BLaER1 (cell line): Measurements from ENCODE around the gene TMEM144.
A peak's percentile ranks its signal among the peaks of the same experiment; 100 is the strongest.

Experiments
- H3K27ac ChIP-seq: shearing (Covaris generic); formaldehyde crosslinking; 2 replicates; pipeline ENCODE4 v1.8.1; 2022
- H3K27me3 ChIP-seq: shearing (Covaris generic); formaldehyde crosslinking; 2 replicates; pipeline ENCODE4 v1.8.1; 2022
- H3K36me3 ChIP-seq: shearing (Covaris generic); formaldehyde crosslinking; 2 replicates; pipeline ENCODE4 v1.8.1; 2022
- H3K4me1 ChIP-seq: shearing (Covaris generic); formaldehyde crosslinking; 2 replicates; pipeline ENCODE4 v1.8.1; 2022
- H3K4me2 ChIP-seq: shearing (Covaris generic); formaldehyde crosslinking; 2 replicates; pipeline ENCODE4 v1.8.1; 2022
- H3K4me3 ChIP-seq: shearing (Covaris generic); formaldehyde crosslinking; 2 replicates; pipeline ENCODE4 v1.8.1; 2022
- H3K9ac ChIP-seq: shearing (Covaris generic); formaldehyde crosslinking; 2 replicates; pipeline ENCODE4 v1.8.1; 2022
- H3K9me3 ChIP-seq: shearing (Covaris generic); formaldehyde crosslinking; 2 replicates; pipeline ENCODE4 v1.8.1; 2022
- H4K20me1 ChIP-seq: shearing (Covaris generic); formaldehyde crosslinking; 2 replicates; pipeline ENCODE4 v1.8.1; 2022
- Cebpa-rat ChIP-seq: shearing (Covaris generic); IDR thresholded peaks from 2 replicates; pipeline ENCODE4 v1.8.1; 2022

Gene TMEM144

GRCh38 chr4:158170691-158171561, 39.4 kb upstream of the TMEM144 start:
- Histone ChIP-seq H4K20me1 (no peaks in the 10 kb centered on the region), H3K9me3 (no peaks in the 10 kb centered on the region), H3K4me3 (no peak overlapping the region), H3K27me3 (no peaks in the 10 kb centered on the region), H3K4me2 (no peak overlapping the region), H3K4me1 (peaks cover 10% of the 10 kb centered on the region), H3K27ac (no peak overlapping the region), H3K9ac (no peak overlapping the region), H3K36me3 (no peaks in the 10 kb centered on the region)
- TF ChIP-seq Cebpa-rat, result no peak

- Histone ChIP-seq H3K27me3 (no peaks in the 10 kb centered on the region), H3K4me3 (no peak within 1 kb of the TSS), H3K4me1 (peaks cover 10% of the 10 kb centered on the region), H3K4me2 (peak within 1 kb of the TSS; percentile 41), H3K27ac (no peak within 1 kb of the TSS), H3K9me3 (no peaks in the 10 kb centered on the region), H4K20me1 (no peaks in the 10 kb centered on the region), H3K9ac (no peak within 1 kb of the TSS), H3K36me3 (no peaks in the 10 kb centered on the region)
- TF ChIP-seq Cebpa-rat, result no peak
Observed at GRCh38 chr4:158172261-158173258, 37.7 kb upstream of the TMEM144 start, which contains the start of gene GASK1B. GASK1B (minus strand) TSS chr4:158173025; CDS start chr4:158171375, 1,650 bp downstream.

- H3K9ac ChIP-seq, result no peak overlapping the region
- TF ChIP-seq Cebpa-rat, result no peak
- H4K20me1 ChIP-seq, result no peaks in the 10 kb centered on the region
- no peaks in the 10 kb centered on the region for H3K36me3 ChIP-seq
- peaks cover 6% of the 10 kb centered on the region for H3K4me1 ChIP-seq
- H3K4me2 ChIP-seq, result no peak overlapping the region
- no peak overlapping the region for H3K27ac ChIP-seq
- H3K9me3 ChIP-seq, result no peaks in the 10 kb centered on the region
- H3K4me3 ChIP-seq, result no peak overlapping the region
- H3K27me3 ChIP-seq, result no peaks in the 10 kb centered on the region
Observed at GRCh38 chr4:158176108-158176507, 34.2 kb upstream of the TMEM144 start.

GRCh38 chr4:158176776-158177175, 33.5 kb upstream of the TMEM144 start:
- Histone ChIP-seq H3K9ac (no peak overlapping the region), H3K4me1 (peaks cover 6% of the 10 kb centered on the region), H3K4me3 (no peak overlapping the region), H3K27me3 (no peaks in the 10 kb centered on the region), H3K4me2 (no peak overlapping the region), H3K36me3 (no peaks in the 10 kb centered on the region), H3K9me3 (no peaks in the 10 kb centered on the region), H4K20me1 (no peaks in the 10 kb centered on the region), H3K27ac (no peak overlapping the region)
- no peak for TF ChIP-seq Cebpa-rat

GRCh38 chr4:158179465-158179864, 30.8 kb upstream of the TMEM144 start:
- Histone ChIP-seq H3K27ac (no peak overlapping the region), H3K9ac (no peak overlapping the region), H4K20me1 (no peaks in the 10 kb centered on the region), H3K27me3 (no peaks in the 10 kb centered on the region), H3K4me2 (no peak overlapping the region), H3K36me3 (no peaks in the 10 kb centered on the region), H3K4me1 (no peaks in the 10 kb centered on the region), H3K9me3 (no peaks in the 10 kb centered on the region), H3K4me3 (no peak overlapping the region)
- no peak for TF ChIP-seq Cebpa-rat

GRCh38 chr4:158181906-158182305, 28.4 kb upstream of the TMEM144 start:
- H3K9me3 ChIP-seq, result no peaks in the 10 kb centered on the region
- TF ChIP-seq Cebpa-rat, result no peak
- no peaks in the 10 kb centered on the region for H3K4me1 ChIP-seq
- no peaks in the 10 kb centered on the region for H3K27me3 ChIP-seq
- no peak overlapping the region for H3K4me3 ChIP-seq
- H3K27ac ChIP-seq, result no peak overlapping the region
- H3K9ac ChIP-seq, result no peak overlapping the region
- H3K4me2 ChIP-seq, result no peak overlapping the region
- H4K20me1 ChIP-seq, result no peaks in the 10 kb centered on the region
- H3K36me3 ChIP-seq, result no peaks in the 10 kb centered on the region

GRCh38 chr4:158182736-158183135, 27.6 kb upstream of the TMEM144 start:
- Histone ChIP-seq H3K4me2 (no peak overlapping the region), H3K27me3 (no peaks in the 10 kb centered on the region), H3K9me3 (no peaks in the 10 kb centered on the region), H3K4me3 (no peak overlapping the region), H3K4me1 (no peaks in the 10 kb centered on the region), H3K9ac (no peak overlapping the region), H4K20me1 (no peaks in the 10 kb centered on the region), H3K36me3 (no peaks in the 10 kb centered on the region), H3K27ac (no peak overlapping the region)
- TF ChIP-seq Cebpa-rat, result no peak

GRCh38 chr4:158186815-158187214, 23.5 kb upstream of the TMEM144 start:
- Histone ChIP-seq H3K36me3 (no peaks in the 10 kb centered on the region), H3K4me3 (no peak overlapping the region), H3K9me3 (no peaks in the 10 kb centered on the region), H3K9ac (no peak overlapping the region), H3K27ac (no peak overlapping the region), H3K4me2 (no peak overlapping the region), H3K4me1 (no peaks in the 10 kb centered on the region), H3K27me3 (no peaks in the 10 kb centered on the region), H4K20me1 (no peaks in the 10 kb centered on the region)
- TF ChIP-seq Cebpa-rat, result no peak

GRCh38 chr4:158189422-158189821, 20.9 kb upstream of the TMEM144 start:
- Histone ChIP-seq H3K9ac (no peak overlapping the region), H3K27ac (no peak overlapping the region), H4K20me1 (no peaks in the 10 kb centered on the region), H3K4me1 (no peaks in the 10 kb centered on the region), H3K9me3 (no peaks in the 10 kb centered on the region), H3K4me3 (no peak overlapping the region), H3K4me2 (no peak overlapping the region), H3K27me3 (no peaks in the 10 kb centered on the region), H3K36me3 (no peaks in the 10 kb centered on the region)
- TF ChIP-seq Cebpa-rat, result no peak

GRCh38 chr4:158190718-158191117, 19.6 kb upstream of the TMEM144 start:
- H3K9ac ChIP-seq, result no peak overlapping the region
- no peaks in the 10 kb centered on the region for H3K4me1 ChIP-seq
- H3K4me2 ChIP-seq, result no peak overlapping the region
- no peak for TF ChIP-seq Cebpa-rat
- H4K20me1 ChIP-seq, result no peaks in the 10 kb centered on the region
- no peaks in the 10 kb centered on the region for H3K9me3 ChIP-seq
- H3K36me3 ChIP-seq, result no peaks in the 10 kb centered on the region
- H3K4me3 ChIP-seq, result no peak overlapping the region
- H3K27ac ChIP-seq, result no peak overlapping the region
- H3K27me3 ChIP-seq, result no peaks in the 10 kb centered on the region
